GM23248 (cell line): ENCODE measurements around the gene EBLN2. TPM values are rescaled to one million over a fixed set of nuclear protein-coding genes. Genes with fewer than 3 reads are reported as not detected.

Experiments
- DNase-seq: peaks from one replicate; pipeline ENCODE4 v3.0.0-alpha.2; 2015
- H2AFZ ChIP-seq: fragments of 200-600 bp; sonication (generic); 2 replicates; pipeline ENCODE4 v1.6.1; 2016; ENCODE audit warnings: antibody characterized with exemption
- H3F3A ChIP-seq: fragments of 200-600 bp; sonication (generic); 2 replicates; pipeline ENCODE4 v1.6.1; 2016; ENCODE audit warnings: mild to moderate bottlenecking, antibody characterized with exemption, mixed run types; ENCODE audit not compliant: insufficient read depth
- H3K27ac ChIP-seq: fragments of 200-600 bp; sonication (generic); 2 replicates; pipeline ENCODE4 v1.5.1; 2016; ENCODE audit warnings: mild to moderate bottlenecking
- H3K27me3 ChIP-seq: fragments of 200-600 bp; sonication (generic); replicated peaks from 2 replicates; pipeline ENCODE4 v1.6.1; 2016; ENCODE audit warnings: mild to moderate bottlenecking; ENCODE audit not compliant: insufficient read depth
- H3K36me3 ChIP-seq: fragments of 200-600 bp; sonication (generic); 2 replicates; pipeline ENCODE4 v1.6.1; 2016; ENCODE audit warnings: low read depth, mild to moderate bottlenecking
- H3K4me1 ChIP-seq: fragments of 200-600 bp; sonication (generic); 2 replicates; pipeline ENCODE4 v1.6.1; 2016; ENCODE audit warnings: mild to moderate bottlenecking; ENCODE audit not compliant: insufficient read depth
- H3K4me2 ChIP-seq: fragments of 200-600 bp; sonication (generic); one replicate; pipeline ENCODE4 v1.6.1; 2016; ENCODE audit warnings: mild to moderate bottlenecking; ENCODE audit not compliant: unreplicated experiment
- H3K4me3 ChIP-seq: fragments of 200-600 bp; sonication (generic); 2 replicates; pipeline ENCODE4 v1.5.1; 2016; ENCODE audit warnings: mild to moderate bottlenecking
- H3K79me2 ChIP-seq: fragments of 200-600 bp; sonication (generic); 2 replicates; pipeline ENCODE4 v1.6.1; 2016; ENCODE audit warnings: mild to moderate bottlenecking; ENCODE audit not compliant: insufficient read depth
- H3K9ac ChIP-seq: fragments of 200-600 bp; sonication (generic); 2 replicates; pipeline ENCODE4 v1.6.1; 2016; ENCODE audit warnings: mild to moderate bottlenecking
- H3K9me2 ChIP-seq: fragments of 200-600 bp; sonication (generic); 2 replicates; pipeline ENCODE4 v1.6.1; 2016; ENCODE audit warnings: mixed run types, mild to moderate bottlenecking, moderate library complexity; ENCODE audit not compliant: insufficient read depth
- H3K9me3 ChIP-seq: fragments of 200-600 bp; sonication (generic); one replicate; pipeline ENCODE4 v1.6.1; 2017; ENCODE audit warnings: low read depth
- H4K20me1 ChIP-seq: fragments of 200-600 bp; sonication (generic); 2 replicates; pipeline ENCODE4 v1.6.0; 2016; ENCODE audit not compliant: insufficient read depth
- EZH2 ChIP-seq: fragments of 200-600 bp; sonication (generic); IDR thresholded peaks from 2 replicates; pipeline ENCODE4 v1.6.1; 2018; ENCODE audit warnings: antibody characterized with exemption, mild to moderate bottlenecking; ENCODE audit not compliant: insufficient read depth, poor library complexity, severe bottlenecking
- EZH2phosphoT487 ChIP-seq: fragments of 200-600 bp; sonication (generic); IDR thresholded peaks from 2 replicates; pipeline ENCODE4 v1.6.1; 2018; ENCODE audit warnings: antibody characterized with exemption, moderate library complexity, mild to moderate bottlenecking, low read depth; ENCODE audit not compliant: insufficient read depth
- WGBS, 2 experiments: methylation state at CpG; one replicate each; pipeline ENCODE4 v1.1.6; 2015 to 2017; ENCODE audit warnings: low lambda C conversion rate in 2 of 2, low coverage in 1 of 2; ENCODE audit errors: missing lambda C conversion rate in 2 of 2; 5-methylcytosine and 5-hydroxymethylcytosine counted together
- in situ Hi-C: fragments of 300-500 bp; cut with MboI; formaldehyde crosslinking; loops from 2 replicates; pipeline ENCODE4 v1.15.0; 2020
- polyA plus RNA-seq: library from polyadenylated mRNA; unstranded; fragments of >200 nt; fragmentation: Nextera tagmentation; extraction: Ambion mirVana; gene quantifications from 2 replicates; pipeline ENCODE4 v1.2.1, GENCODE V29; 2016
- total RNA-seq: library from RNA; depleted of rRNA; stranded (reverse); fragments of >200 nt; shearing (Covaris generic); gene quantifications from 2 replicates; pipeline ENCODE4 v1.2.3, GENCODE V29; 2014

EBLN2 gene
- total and polyA plus RNA-seq, 2 experiments from 2014 or later: 1.6 to 1.7 TPM

DNA sequence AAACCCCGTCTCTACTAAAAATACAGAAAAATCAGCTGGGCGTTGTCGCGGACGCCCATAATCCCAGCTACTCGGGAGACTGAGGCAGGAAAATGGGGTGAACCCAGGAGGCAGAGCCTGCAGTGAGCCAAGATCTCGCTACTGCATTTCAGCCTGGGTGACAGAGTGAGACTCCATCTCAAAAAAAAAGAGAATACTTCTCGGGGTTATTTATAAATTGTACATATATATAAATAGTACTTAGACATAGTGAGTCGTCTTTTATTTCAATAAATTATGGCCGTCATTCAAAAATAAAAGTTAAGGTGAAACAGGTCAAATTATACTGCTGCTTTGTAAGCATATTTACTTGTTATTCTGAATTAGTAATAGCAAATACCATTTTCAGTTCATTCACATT lies 12.1 kb upstream of the EBLN2 start:
- in situ Hi-C loops: no loop called here
- TF ChIP-seq EZH2phosphoT487 (no peak), EZH2 (no peak)
- H3K4me1 ChIP-seq: peaks cover 24% of the 10 kb centered on the region

GRCh38 chr3:73052857-73053256 lies 8.6 kb upstream of the EBLN2 start:
- Histone ChIP-seq H3K9me3 (no peaks in the 10 kb centered on the region), H3K27ac (no peak overlapping the region), H3K4me2 (no peak overlapping the region), H3K27me3 (no peaks in the 10 kb centered on the region), H3K4me1 (peaks cover 10% of the 10 kb centered on the region), H4K20me1 (no peaks in the 10 kb centered on the region), H3K9me2 (no peaks in the 10 kb centered on the region), H3K4me3 (no peak overlapping the region), H3K9ac (no peak overlapping the region), H3K36me3 (peaks cover 17% of the 10 kb centered on the region; the same call in 1 of the 2 replicates), H3K79me2 (no peaks in the 10 kb centered on the region; the same call in 1 of the 2 replicates), H2AFZ (no peak overlapping the region), H3F3A (peaks cover 7% of the 10 kb centered on the region; the same call in 1 of the 2 replicates)
- DNase-seq: peak; percentile 28
- TF ChIP-seq EZH2 (no peak), EZH2phosphoT487 (no peak)
- in situ Hi-C loops: loop anchor here (10.0 kb wide), 1 partner anchor 108 kb away; no protein-coding TSS in a partner anchor
- WGBS, 2 experiments: 45 to 48% methylated on average over 2 of the region's 2 CpGs

More for the DNA sequence above, 12.1 kb upstream of the EBLN2 start:
- H3K4me2 ChIP-seq: no peak overlapping the region
- H2AFZ ChIP-seq: no peak overlapping the region
- H4K20me1 ChIP-seq: 0 out of 2 replicates have a peak, but pooled peaks cover 11% of the 10 kb centered on the region
- H3F3A ChIP-seq: peaks cover 7% of the 10 kb centered on the region; the same call in 1 of the 2 replicates
- no peak overlapping the region for H3K9ac ChIP-seq
- H3K4me3 ChIP-seq: no peak overlapping the region
- peaks cover 12% of the 10 kb centered on the region; the same call in 1 of the 2 replicates for H3K36me3 ChIP-seq
- H3K9me2 ChIP-seq: no peaks in the 10 kb centered on the region
- DNase-seq: no peak
- H3K27me3 ChIP-seq: no peaks in the 10 kb centered on the region
- no peaks in the 10 kb centered on the region; the same call in 1 of the 2 replicates for H3K79me2 ChIP-seq
- no peak overlapping the region for H3K27ac ChIP-seq
- no peaks in the 10 kb centered on the region for H3K9me3 ChIP-seq
- 95% methylated on average over 10 of the region's 10 CpGs for WGBS, 2 experiments

GRCh38 chr3:73055583-73055982 lies 5.9 kb upstream of the EBLN2 start:
- Histone ChIP-seq H2AFZ (no peak overlapping the region), H3K79me2 (peaks cover 3% of the 10 kb centered on the region; the same call in 1 of the 2 replicates), H3K27ac (peak overlapping the region; percentile 12), H3K4me1 (peaks cover 29% of the 10 kb centered on the region), H3F3A (peaks cover 18% of the 10 kb centered on the region), H4K20me1 (no peaks in the 10 kb centered on the region), H3K4me2 (no peak overlapping the region), H3K9me2 (no peaks in the 10 kb centered on the region), H3K36me3 (0 out of 2 replicates have a peak, but pooled peaks cover 9% of the 10 kb centered on the region), H3K9me3 (no peaks in the 10 kb centered on the region), H3K9ac (peak overlapping the region; percentile 7; the same call in 1 of the 2 replicates), H3K4me3 (no peak overlapping the region), H3K27me3 (no peaks in the 10 kb centered on the region)
- TF ChIP-seq EZH2phosphoT487 (no peak), EZH2 (no peak)
- WGBS, 2 experiments: 67 to 69% methylated on average over 8 of the region's 8 CpGs
- in situ Hi-C loops: loop anchor here (10.0 kb wide), 1 partner anchor 111 kb away; no protein-coding TSS in a partner anchor
- no peak for DNase-seq

DNA sequence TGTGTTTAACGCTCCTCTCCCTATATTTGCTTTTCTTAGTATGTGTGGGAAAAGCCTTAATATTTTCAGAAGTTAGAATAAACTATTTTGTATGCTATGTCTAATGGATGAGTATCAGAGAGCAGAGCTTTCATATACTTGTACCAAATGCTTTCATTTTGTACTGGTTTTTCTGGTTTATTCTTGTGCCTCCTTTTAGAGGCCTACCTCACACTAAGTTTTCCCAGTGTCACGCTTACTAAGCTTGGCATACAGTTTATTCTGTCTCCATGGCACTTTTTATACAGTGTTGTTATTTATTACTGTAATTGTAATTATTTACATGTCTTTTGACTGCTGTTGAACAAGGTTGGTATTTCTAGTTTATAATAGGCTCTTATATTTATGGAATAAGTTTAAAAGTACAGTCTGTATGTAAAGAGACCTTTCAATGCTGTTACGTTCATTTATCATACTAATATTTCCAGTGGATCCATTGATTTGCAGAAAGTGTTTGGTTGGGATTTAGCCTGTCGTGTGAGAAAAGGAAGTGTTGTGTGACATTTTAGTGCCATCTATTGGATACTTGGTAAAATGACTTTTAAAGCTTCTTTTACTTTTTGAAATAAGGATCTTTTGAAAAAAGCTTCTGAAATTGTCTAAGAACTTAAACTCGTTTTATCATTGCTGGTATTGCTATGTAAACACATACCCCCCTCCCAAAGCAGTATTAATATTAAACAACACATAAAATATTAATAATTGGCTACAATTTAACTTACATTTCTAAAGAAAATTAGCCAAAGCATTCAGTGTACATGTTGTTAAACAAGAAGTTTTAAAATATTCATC lies 5.2 kb upstream of the EBLN2 start:
- peak overlapping the region; percentile 7; the same call in 1 of the 2 replicates for H3K9ac ChIP-seq
- H3K27me3 ChIP-seq: no peaks in the 10 kb centered on the region
- H3K27ac ChIP-seq: peak overlapping the region; percentile 12
- DNase-seq: peak; percentile 72
- no peaks in the 10 kb centered on the region for H3K9me3 ChIP-seq
- WGBS, 2 experiments: 14 to 22% methylated on average over 5 of the region's 5 CpGs
- H3K36me3 ChIP-seq: 0 out of 2 replicates have a peak, but pooled peaks cover 6% of the 10 kb centered on the region
- no peaks in the 10 kb centered on the region for H3K9me2 ChIP-seq
- no peak overlapping the region for H2AFZ ChIP-seq
- TF ChIP-seq EZH2phosphoT487 (no peak), EZH2 (no peak)
- H3K4me1 ChIP-seq: peaks cover 34% of the 10 kb centered on the region
- H3K4me3 ChIP-seq: no peak overlapping the region
- peaks cover 21% of the 10 kb centered on the region for H3F3A ChIP-seq
- H3K79me2 ChIP-seq: peaks cover 8% of the 10 kb centered on the region
- H3K4me2 ChIP-seq: peak overlapping the region; percentile 7
- in situ Hi-C loops: loop anchor here (10.0 kb wide), 1 partner anchor 111 kb away; no protein-coding TSS in a partner anchor
- no peaks in the 10 kb centered on the region for H4K20me1 ChIP-seq
